HG03097 (cell line): Measurements from ENCODE around the gene TMEM88.
"Not testable (repeated sequence)": the region's sequence is repeated elsewhere in the genome, so short reads cannot be mapped to it uniquely, and the experiment has no call there.

Experiments
- ATAC-seq: cut with Tn5 transposase; IDR thresholded peaks from one replicate; pipeline ENCODE4 v1.9.1; 2021; ENCODE audit not compliant: unreplicated experiment, low FRiP score

TMEM88 gene

GRCh38 chr17:7855660-7856010 is 769 bp downstream of the TMEM88 start:
- ATAC-seq: no peak

GRCh38 chr17:7856011-7856810 is 1.3 kb downstream of the TMEM88 start:
- no peak for ATAC-seq

- peak; percentile 65 for ATAC-seq
Measured at GRCh38 chr17:7856811-7857712, 2.2 kb downstream of the TMEM88 start, which contains the start of gene NAA38. Gene NAA38 (minus strand): TSS chr17:7857559. CDS start chr17:7857463, 96 bp downstream.

- ATAC-seq: peak; percentile 44
Measured at GRCh38 chr17:7857713-7858521, 3.1 kb downstream of the TMEM88 start, which contains the start of gene CYB5D1. Gene CYB5D1 (plus strand): TSS chr17:7858003. CDS start chr17:7858135, 132 bp downstream.

GRCh38 chr17:7858522-7858810 is 3.6 kb downstream of the TMEM88 start:
- ATAC-seq: no peak

GRCh38 chr17:7859028-7859427 is 4.2 kb downstream of the TMEM88 start:
- no peak for ATAC-seq

GRCh38 chr17:7862692-7863437 is 8.0 kb downstream of the TMEM88 start:
- no peak for ATAC-seq

GRCh38 chr17:7864384-7864783 is 9.5 kb downstream of the TMEM88 start:
- not testable (repeated sequence) for ATAC-seq

- ATAC-seq: no peak
Measured at GRCh38 chr17:7864995-7865650, 10.3 kb downstream of the TMEM88 start.

- ATAC-seq: no peak
Measured at GRCh38 chr17:7867881-7868329, 13.0 kb downstream of the TMEM88 start.

GRCh38 chr17:7873051-7873450 is 18.2 kb downstream of the TMEM88 start:
- ATAC-seq: no peak

GRCh38 chr17:7875804-7876370 is 21.0 kb downstream of the TMEM88 start:
- no peak for ATAC-seq

GRCh38 chr17:7878234-7878633 is 23.4 kb downstream of the TMEM88 start:
- no peak for ATAC-seq

GRCh38 chr17:7880076-7880868 is 25.4 kb downstream of the TMEM88 start:
- no peak for ATAC-seq

- ATAC-seq: no peak
Measured at GRCh38 chr17:7881276-7882054, 26.6 kb downstream of the TMEM88 start.

- no peak for ATAC-seq
Measured at GRCh38 chr17:7882068-7882467, 27.2 kb downstream of the TMEM88 start.

GRCh38 chr17:7882629-7883028 is 27.8 kb downstream of the TMEM88 start:
- no peak for ATAC-seq
